ES-I3 (cell line): Measurements from ENCODE around the gene WDR48.

Experiments
- H3K36me3 ChIP-seq: 2 replicates; pipeline ENCODE4 v1.6.1; 2013; ENCODE audit warnings: mild to moderate bottlenecking, low read length, control low read depth, moderate library complexity; ENCODE audit not compliant: insufficient read depth
- H3K4me1 ChIP-seq: 2 replicates; pipeline ENCODE4 v1.6.1; 2013; ENCODE audit warnings: mild to moderate bottlenecking, control low read depth, low read length; ENCODE audit not compliant: insufficient read depth
- H3K9ac ChIP-seq: 2 replicates; pipeline ENCODE4 v1.6.1; 2013; ENCODE audit warnings: low read depth, mild to moderate bottlenecking, low read length, moderate library complexity
- H3K9me3 ChIP-seq: 2 replicates; pipeline ENCODE4 v1.6.1; 2013; ENCODE audit warnings: mild to moderate bottlenecking, low read length, moderate library complexity; ENCODE audit not compliant: control insufficient read depth, insufficient read depth

Gene WDR48

DNA sequence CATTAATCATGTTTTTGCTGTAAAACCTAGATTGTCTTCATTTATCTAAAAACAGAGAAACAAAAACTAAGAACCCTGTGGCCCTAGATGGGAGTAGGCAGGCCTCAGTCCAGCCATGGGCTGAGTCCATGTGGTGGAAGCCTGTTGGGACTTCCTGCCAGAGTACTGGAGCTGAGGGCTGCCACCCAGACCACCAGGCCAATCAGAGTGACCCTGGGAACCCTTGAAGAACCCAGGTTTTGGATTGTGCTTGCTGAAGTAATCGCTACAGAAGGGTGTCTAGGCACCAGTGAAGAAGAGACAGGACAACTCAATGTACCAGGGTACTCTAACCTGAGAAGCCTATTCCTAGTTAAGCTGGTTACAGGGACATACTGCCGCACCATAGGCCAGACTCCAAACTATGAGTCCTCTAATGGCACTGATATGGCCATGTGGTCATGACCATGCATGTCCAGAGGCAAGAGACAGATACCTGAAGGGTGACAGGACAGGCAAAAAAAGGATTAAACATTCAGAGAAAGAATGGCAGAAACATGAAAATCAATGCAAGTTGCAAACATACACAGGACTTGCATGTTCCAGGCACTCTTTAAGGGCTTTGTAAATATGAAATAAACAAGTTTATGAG is 88.6 kb downstream of the WDR48 start:
- Histone ChIP-seq H3K36me3 (no peaks in the 10 kb centered on the region), H3K9ac (no peak overlapping the region), H3K4me1 (no peaks in the 10 kb centered on the region), H3K9me3 (no peaks in the 10 kb centered on the region)

DNA sequence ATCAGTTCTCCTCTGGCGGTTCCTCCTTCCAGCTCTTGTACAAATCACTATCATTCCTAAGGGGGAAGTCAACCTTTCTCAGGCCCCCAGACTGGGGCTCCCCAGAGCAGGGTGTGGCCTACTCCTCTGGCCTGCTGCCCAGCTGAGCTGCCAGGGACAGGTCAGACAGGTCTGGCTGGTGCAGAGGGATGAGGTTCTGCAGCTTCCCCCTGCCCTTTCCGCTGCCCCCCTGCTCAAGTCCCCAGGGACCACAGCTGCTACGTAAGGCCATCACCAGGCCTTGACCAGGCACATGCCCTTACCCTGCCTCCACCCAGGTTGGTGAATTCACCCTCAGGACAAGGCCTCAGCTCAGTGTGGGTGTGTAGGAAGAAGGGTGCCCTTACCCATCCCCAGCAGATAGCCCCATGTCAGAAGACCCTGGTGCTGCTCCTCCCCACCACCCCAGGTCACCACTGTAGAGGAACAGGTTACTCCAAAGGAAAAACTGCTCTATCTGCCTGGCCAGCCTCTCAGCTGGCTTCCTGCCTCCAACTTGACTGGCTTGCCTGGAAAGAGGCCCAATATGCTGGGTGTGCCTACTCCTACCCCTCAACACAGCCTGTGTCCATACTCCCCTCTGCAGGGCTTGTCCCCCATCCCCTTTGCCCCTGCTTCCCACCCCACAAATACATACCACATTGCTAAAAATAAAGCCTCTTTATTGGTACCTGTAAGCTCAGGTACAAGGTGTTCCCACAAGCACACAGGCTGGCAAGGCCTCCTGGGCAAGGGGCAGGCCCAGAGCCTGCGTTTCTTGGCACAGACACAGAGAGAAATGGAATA is 89.6 kb downstream of the WDR48 start:
- Histone ChIP-seq H3K36me3 (no peaks in the 10 kb centered on the region), H3K9me3 (no peaks in the 10 kb centered on the region), H3K9ac (no peak overlapping the region), H3K4me1 (peaks cover 2% of the 10 kb centered on the region)

DNA sequence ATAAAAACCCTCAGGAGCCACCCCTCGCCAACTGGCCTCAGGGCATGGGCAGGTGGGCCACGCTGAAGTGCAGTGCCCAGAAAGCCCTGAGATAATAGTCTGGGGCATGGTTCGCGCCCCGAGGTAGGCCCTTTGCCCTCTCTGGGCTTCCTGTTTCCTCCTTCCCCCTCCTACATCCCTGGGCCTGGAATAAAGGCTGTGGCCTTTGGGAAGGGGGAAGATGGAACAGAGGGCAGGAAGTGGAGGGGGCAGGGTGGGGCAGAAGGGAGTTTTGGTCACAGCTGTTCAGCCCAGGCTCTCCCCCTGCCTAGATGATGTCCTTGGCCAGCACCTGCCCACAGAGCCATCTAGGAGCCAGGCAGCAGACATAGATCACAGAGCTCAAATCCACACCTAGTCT is 90.3 kb downstream of the WDR48 start:
- Histone ChIP-seq H3K36me3 (no peaks in the 10 kb centered on the region), H3K9ac (no peak overlapping the region), H3K9me3 (no peaks in the 10 kb centered on the region), H3K4me1 (peaks cover 8% of the 10 kb centered on the region)

DNA sequence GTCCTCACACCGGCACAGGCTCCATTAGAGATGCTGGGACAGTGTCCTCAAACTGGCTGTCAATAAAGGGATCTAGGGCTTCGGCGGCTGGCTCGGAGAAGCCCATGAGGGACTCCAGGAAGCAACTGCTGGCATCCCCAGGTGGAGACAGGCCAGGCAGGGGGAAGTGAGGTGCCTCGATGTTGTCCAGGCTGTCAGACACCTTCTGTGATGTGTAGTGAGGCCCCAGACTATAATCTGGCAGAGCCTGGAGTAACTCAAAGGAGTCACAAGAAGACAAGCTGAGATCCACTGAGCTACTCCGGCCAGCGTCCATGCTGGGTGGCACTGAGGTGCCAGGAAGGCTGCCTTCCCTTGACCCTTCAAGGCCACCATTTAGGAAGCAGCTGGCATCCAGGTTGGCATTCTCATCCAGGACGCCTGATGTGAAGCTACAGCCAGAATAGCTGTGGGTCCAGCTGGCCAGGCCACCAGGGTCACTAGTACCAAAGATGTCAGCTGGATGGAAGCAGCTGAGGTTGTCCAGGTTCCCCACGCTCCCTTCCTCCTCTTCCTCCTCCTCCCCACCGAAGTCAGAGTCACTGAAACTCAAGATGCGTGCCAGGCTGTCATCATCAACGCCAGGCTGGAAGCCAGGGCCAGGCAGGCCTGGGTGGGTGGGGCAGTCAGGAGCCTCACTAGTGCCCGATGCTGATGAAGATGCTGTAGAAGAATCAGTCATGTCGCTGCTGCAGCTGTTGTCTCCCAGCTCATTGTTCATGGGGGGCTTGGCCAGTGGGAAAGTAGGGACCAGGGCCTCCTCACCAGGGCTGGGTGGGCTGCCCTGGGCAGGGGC is 91.5 kb downstream of the WDR48 start:
- Histone ChIP-seq H3K9me3 (no peaks in the 10 kb centered on the region), H3K9ac (no peak overlapping the region), H3K36me3 (no peaks in the 10 kb centered on the region), H3K4me1 (peaks cover 20% of the 10 kb centered on the region)

DNA sequence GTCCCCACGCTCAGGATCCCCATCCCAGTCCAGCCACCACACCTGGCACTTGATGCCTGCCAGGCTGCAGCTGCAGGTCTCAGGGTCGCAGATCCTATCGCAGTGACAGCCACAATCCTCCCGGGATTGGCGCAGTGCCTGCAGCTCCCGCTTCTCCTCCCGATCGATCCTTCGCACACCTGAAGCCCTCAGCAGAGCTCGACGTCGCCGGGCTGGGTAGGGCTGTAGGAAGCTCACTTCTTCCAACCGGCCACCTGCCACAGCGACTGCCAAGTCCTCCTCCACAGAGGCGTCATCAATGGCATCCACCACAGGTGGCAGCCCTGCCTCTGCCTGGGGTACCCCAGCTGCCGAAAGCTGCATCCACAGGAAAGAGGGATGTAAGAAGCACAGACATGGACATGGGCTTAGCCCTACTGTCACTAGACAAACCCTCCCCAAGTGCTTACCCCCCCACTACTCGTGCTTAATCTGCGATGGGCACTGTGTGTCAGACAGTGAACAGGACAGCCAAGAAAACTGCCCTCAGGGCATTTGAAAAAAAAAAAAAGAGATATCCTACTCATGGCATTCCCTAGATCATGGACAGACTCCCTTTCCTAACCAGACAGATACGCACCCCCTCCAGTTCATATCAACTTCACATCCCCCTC is 92.4 kb downstream of the WDR48 start:
- H3K4me1 ChIP-seq, result peaks cover 30% of the 10 kb centered on the region
- H3K36me3 ChIP-seq, result no peaks in the 10 kb centered on the region
- no peak overlapping the region for H3K9ac ChIP-seq
- H3K9me3 ChIP-seq, result no peaks in the 10 kb centered on the region

DNA sequence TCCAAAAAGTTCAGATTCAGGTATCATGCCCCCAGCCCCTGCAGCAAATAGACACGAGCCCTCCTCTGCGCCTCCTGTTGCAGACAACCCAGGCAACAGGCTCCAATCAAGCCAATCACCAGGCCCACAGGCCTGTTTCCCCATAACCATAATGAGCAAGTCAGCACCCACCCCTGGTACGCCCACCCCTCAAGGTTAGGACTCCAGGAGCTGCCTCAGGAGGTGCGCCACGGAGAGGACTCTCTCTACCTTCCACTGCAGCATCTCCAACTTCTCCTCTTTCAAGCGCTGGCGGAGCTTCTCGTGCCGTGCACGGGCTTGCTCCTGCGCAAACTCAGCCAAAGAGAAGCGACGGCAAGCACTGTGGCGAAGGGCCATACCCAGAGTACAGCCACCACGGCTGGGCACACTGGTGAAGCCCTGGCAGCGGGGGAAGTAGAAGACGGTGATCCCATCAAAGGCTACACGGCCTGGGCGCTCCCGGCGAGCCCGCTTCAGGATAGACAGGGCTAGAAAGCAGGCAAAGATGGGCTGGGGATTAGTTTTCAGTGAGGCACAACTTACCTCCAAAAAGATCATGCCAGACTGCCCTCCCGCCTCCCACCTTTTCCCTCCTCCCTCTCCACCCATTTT is 93.0 kb downstream of the WDR48 start:
- no peaks in the 10 kb centered on the region for H3K9me3 ChIP-seq
- no peaks in the 10 kb centered on the region for H3K36me3 ChIP-seq
- no peak overlapping the region for H3K9ac ChIP-seq
- peaks cover 36% of the 10 kb centered on the region for H3K4me1 ChIP-seq

DNA sequence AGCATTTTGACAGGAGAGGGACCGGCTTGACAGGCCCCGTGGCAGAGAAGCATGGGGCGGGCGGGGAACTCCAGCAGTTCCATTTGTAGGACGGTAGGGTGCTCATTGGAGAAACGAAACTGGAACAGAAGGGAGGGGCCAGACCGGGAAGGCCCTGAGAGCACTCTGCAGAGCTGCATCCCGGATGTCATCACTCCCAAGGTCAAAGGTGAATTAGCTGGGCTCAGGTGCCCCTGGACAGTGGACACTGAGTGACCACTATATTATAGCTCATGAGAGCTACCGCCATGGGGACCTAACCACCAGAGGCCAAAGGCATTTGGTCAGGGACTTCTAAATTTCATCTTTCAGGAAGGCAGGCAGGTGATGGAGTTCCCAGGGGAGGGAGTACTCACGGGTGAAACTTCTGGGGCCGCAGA is 94.3 kb downstream of the WDR48 start:
- Histone ChIP-seq H3K36me3 (no peaks in the 10 kb centered on the region), H3K4me1 (peaks cover 47% of the 10 kb centered on the region), H3K9me3 (no peaks in the 10 kb centered on the region), H3K9ac (no peak overlapping the region)
